Measurements from ENCODE around the gene GNAQ. TPM values are rescaled to one million over a fixed set of nuclear protein-coding genes. Genes with fewer than 3 reads are reported as not detected.

Gene GNAQ
- polyA plus RNA-seq, 1 experiment: 21.4 TPM

- DNase-seq (ENCODE audit: low read depth): no peak
- Histone ChIP-seq H3K36me3 (ENCODE audit: control insufficient read depth, insufficient read depth, low read length) (no peaks in the 10 kb centered on the region), H3K4me3 (ENCODE audit: low read depth, low read length) (no peak overlapping the region), H3K27me3 (ENCODE audit: control insufficient read depth, insufficient read depth, low read length) (no peaks in the 10 kb centered on the region)
- ChIA-PET CTCF (interaction anchor here (0.6 to 1.5 kb wide), 2 partner anchors 9 to 11 kb away, joined by 3 to 5 read pairs; no protein-coding TSS in a partner anchor), POLR2A (no interaction called here)
- peak; percentile 32 for TF ChIP-seq CTCF (IDR thresholded peaks at IDR 0.05; ENCODE audit: insufficient read depth, low read depth, low read length)
Measured at GRCh38 chr9:78004478-78005229, 27.0 kb downstream of the GNAQ start.

DNA sequence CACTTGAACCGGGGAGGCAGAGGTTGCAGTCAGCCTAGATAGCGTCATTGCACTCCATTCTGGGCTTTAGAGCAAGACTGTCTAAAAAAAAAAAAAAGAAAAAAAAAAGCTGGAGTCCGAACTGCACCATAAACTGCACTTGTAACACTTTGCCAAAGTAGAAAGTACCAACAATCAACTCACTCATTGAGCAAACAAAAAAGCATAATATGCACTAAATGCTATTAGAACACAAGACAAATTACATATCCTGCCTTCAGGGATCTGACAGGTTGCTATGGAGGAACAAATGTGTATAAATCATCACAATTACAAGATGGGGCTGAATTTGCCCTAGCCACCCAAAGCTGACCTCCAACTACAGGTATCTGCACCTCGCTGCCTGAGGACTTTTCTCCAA is 27.9 kb downstream of the GNAQ start:
- TF ChIP-seq CTCF (IDR thresholded peaks at IDR 0.05; ENCODE audit: insufficient read depth, low read depth, low read length): no peak
- no peak overlapping the region for H3K4me3 ChIP-seq (ENCODE audit: low read depth, low read length)
- H3K36me3 ChIP-seq (ENCODE audit: control insufficient read depth, insufficient read depth, low read length): no peaks in the 10 kb centered on the region
- no peaks in the 10 kb centered on the region for H3K27me3 ChIP-seq (ENCODE audit: control insufficient read depth, insufficient read depth, low read length)
- CTCF ChIA-PET: interaction anchor here (0.6 to 1.5 kb wide), 3 partner anchors 9 to 31 kb away, joined by 3 to 5 read pairs (median 5); no protein-coding TSS in a partner anchor
- DNase-seq (ENCODE audit: low read depth): no peak
- POLR2A ChIA-PET: no interaction called here

- H3K4me3 ChIP-seq (ENCODE audit: low read depth, low read length): no peak overlapping the region
- CTCF ChIA-PET: interaction anchor here (0.6 to 2.6 kb wide), 2 partner anchors 25 to 106 kb away, joined by 3 to 7 read pairs; no protein-coding TSS in a partner anchor
- H3K36me3 ChIP-seq (ENCODE audit: control insufficient read depth, insufficient read depth, low read length): peaks cover 1% of the 10 kb centered on the region
- DNase-seq (ENCODE audit: low read depth): no peak
- no peak for TF ChIP-seq CTCF (IDR thresholded peaks at IDR 0.05; ENCODE audit: insufficient read depth, low read depth, low read length)
- POLR2A ChIA-PET: no interaction called here
- no peaks in the 10 kb centered on the region for H3K27me3 ChIP-seq (ENCODE audit: control insufficient read depth, insufficient read depth, low read length)
Measured at GRCh38 chr9:78001946-78002731, 29.5 kb downstream of the GNAQ start.

DNA sequence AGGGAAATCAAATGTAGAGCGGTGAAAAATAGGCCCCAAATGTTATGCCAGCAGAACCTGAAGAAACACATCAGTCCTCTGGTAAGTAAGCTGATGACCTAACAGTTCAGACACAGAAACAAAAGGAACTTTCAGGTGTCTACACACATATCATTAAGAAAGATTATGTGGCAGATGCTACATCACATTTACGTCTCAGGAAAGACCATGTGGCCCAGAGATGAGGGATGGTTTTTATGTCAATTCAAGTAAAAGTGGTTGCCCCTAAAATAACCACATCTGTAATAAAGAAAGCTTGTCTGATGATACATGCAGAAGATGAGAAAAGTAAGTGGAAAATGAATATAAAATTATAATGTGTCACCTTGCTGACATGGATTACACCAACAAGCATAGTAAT is 31.4 kb downstream of the GNAQ start:
- peaks cover 2% of the 10 kb centered on the region for H3K36me3 ChIP-seq (ENCODE audit: control insufficient read depth, insufficient read depth, low read length)
- ChIA-PET POLR2A (no interaction called here), CTCF (interaction anchor here (2.6 kb wide), 1 partner anchor 23 kb away, joined by 7 read pairs; no protein-coding TSS in a partner anchor)
- no peaks in the 10 kb centered on the region for H3K27me3 ChIP-seq (ENCODE audit: control insufficient read depth, insufficient read depth, low read length)
- no peak overlapping the region for H3K4me3 ChIP-seq (ENCODE audit: low read depth, low read length)
- no peak for DNase-seq (ENCODE audit: low read depth)
- no peak for TF ChIP-seq CTCF (IDR thresholded peaks at IDR 0.05; ENCODE audit: insufficient read depth, low read depth, low read length)

DNA sequence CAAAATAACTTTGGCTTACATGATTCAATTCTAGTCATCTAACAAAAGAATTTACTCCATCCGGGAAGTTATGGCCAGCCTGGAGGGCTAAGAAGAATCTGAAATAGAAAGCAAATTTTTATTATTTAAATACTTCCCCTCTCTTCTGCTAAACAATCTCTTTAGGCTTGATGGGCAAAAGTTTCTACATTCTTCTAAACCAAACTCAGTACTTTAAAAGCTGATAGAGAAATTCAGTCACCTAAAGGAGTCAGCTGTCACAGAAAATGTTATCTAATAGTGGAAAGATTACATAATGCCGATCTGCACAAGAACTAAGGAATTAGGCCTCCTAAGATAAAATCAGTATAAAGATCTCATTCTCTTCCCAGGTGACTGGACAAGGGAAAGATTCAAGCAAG is 32.4 kb downstream of the GNAQ start:
- Histone ChIP-seq H3K4me3 (ENCODE audit: low read depth, low read length) (no peak overlapping the region), H3K27me3 (ENCODE audit: control insufficient read depth, insufficient read depth, low read length) (no peaks in the 10 kb centered on the region), H3K36me3 (ENCODE audit: control insufficient read depth, insufficient read depth, low read length) (peaks cover 2% of the 10 kb centered on the region)
- CTCF ChIA-PET: no interaction called here
- DNase-seq (ENCODE audit: low read depth): no peak
- TF ChIP-seq CTCF (IDR thresholded peaks at IDR 0.05; ENCODE audit: insufficient read depth, low read depth, low read length): no peak
- POLR2A ChIA-PET: no interaction called here

All from BJ (cell line).